ENCODE measurements around the gene RYR1. TPM values are rescaled to one million over a fixed set of nuclear protein-coding genes. Genes with fewer than 3 reads are reported as not detected.

Gene RYR1
- total RNA-seq, 2 experiments from 2014 or later, result 0.54 to 1.4 TPM

- POLR2A ChIA-PET, result no interaction called here
Observed at GRCh38 chr19:38444026-38444425, 10.5 kb downstream of the RYR1 start.

GRCh38 chr19:38445362-38445761 is 11.9 kb downstream of the RYR1 start:
- no peak overlapping the region for H3K27ac ChIP-seq (ENCODE audit: low read depth, low read length, poor library complexity, severe bottlenecking)
- BruUV-seq (replicated peaks), result no TSS peak
- TF ChIP-seq EZH2phosphoT487 (IDR thresholded peaks at IDR 0.05; ENCODE audit: borderline replicate concordance, low read depth, low read length) (no peak), CTCF (conservative IDR thresholded peaks at IDR 0.05; ENCODE audit: low read length) (no peak)
- H3K79me2 ChIP-seq (ENCODE audit: insufficient read depth, low read depth, low read length), result no peaks in the 10 kb centered on the region
- H3K4me2 ChIP-seq (ENCODE audit: low read length), result no peak overlapping the region
- no peaks in the 10 kb centered on the region for H4K20me1 ChIP-seq (ENCODE audit: insufficient read depth, low read length)
- H3K36me3 ChIP-seq (ENCODE audit: insufficient read depth, low read length), result no peaks in the 10 kb centered on the region
- H3K9me2 ChIP-seq (ENCODE audit: insufficient read depth, low read length), result no peaks in the 10 kb centered on the region
- ChIA-PET CTCF (ENCODE audit: unreplicated experiment) (no interaction called here), POLR2A (no interaction called here)
- no peaks in the 10 kb centered on the region for H3K9me3 ChIP-seq (ENCODE audit: low read length)
- no peaks in the 10 kb centered on the region for H3K4me1 ChIP-seq (ENCODE audit: insufficient read depth, low read length, poor library complexity, severe bottlenecking)
- no peak overlapping the region for H3K4me3 ChIP-seq (ENCODE audit: low read depth, low read length, poor library complexity, severe bottlenecking)
- intact Hi-C loops (cut with micrococcal nuclease; ENCODE audit: unreplicated experiment), result no loop called here
- DNase-seq (ENCODE audit: low spot score), result no peak
- no peak overlapping the region for H2AFZ ChIP-seq (ENCODE audit: low read length)

More at GRCh38 chr19:38444026-38444425, 10.5 kb downstream of the RYR1 start:
- Histone ChIP-seq H2AFZ (ENCODE audit: low read length) (no peak overlapping the region), H3K36me3 (ENCODE audit: insufficient read depth, low read length) (no peaks in the 10 kb centered on the region), H3K4me2 (ENCODE audit: low read length) (no peak overlapping the region), H3K4me3 (ENCODE audit: low read depth, low read length, poor library complexity, severe bottlenecking) (no peak overlapping the region), H3K9me3 (ENCODE audit: low read length) (no peaks in the 10 kb centered on the region), H4K20me1 (ENCODE audit: insufficient read depth, low read length) (no peaks in the 10 kb centered on the region), H3K27ac (ENCODE audit: low read depth, low read length, poor library complexity, severe bottlenecking) (no peak overlapping the region), H3K79me2 (ENCODE audit: insufficient read depth, low read depth, low read length) (no peaks in the 10 kb centered on the region), H3K4me1 (ENCODE audit: insufficient read depth, low read length, poor library complexity, severe bottlenecking) (no peaks in the 10 kb centered on the region), H3K9me2 (ENCODE audit: insufficient read depth, low read length) (no peaks in the 10 kb centered on the region)
- intact Hi-C loops (cut with micrococcal nuclease; ENCODE audit: unreplicated experiment), result no loop called here
- CTCF ChIA-PET (ENCODE audit: unreplicated experiment), result no interaction called here
- DNase-seq (ENCODE audit: low spot score), result no peak
- TF ChIP-seq CTCF (conservative IDR thresholded peaks at IDR 0.05; ENCODE audit: low read length) (no peak), EZH2phosphoT487 (IDR thresholded peaks at IDR 0.05; ENCODE audit: borderline replicate concordance, low read depth, low read length) (no peak)
- BruUV-seq (replicated peaks), result no TSS peak

GRCh38 chr19:38448225-38448624 is 14.7 kb downstream of the RYR1 start:
- H3K36me3 ChIP-seq (ENCODE audit: insufficient read depth, low read length), result no peaks in the 10 kb centered on the region
- H3K9me3 ChIP-seq (ENCODE audit: low read length), result no peaks in the 10 kb centered on the region
- intact Hi-C loops (cut with micrococcal nuclease; ENCODE audit: unreplicated experiment), result no loop called here
- no peak overlapping the region for H2AFZ ChIP-seq (ENCODE audit: low read length)
- H3K4me2 ChIP-seq (ENCODE audit: low read length), result no peak overlapping the region
- no peaks in the 10 kb centered on the region for H3K9me2 ChIP-seq (ENCODE audit: insufficient read depth, low read length)
- BruUV-seq (replicated peaks), result no TSS peak
- TF ChIP-seq EZH2phosphoT487 (IDR thresholded peaks at IDR 0.05; ENCODE audit: borderline replicate concordance, low read depth, low read length) (no peak), CTCF (conservative IDR thresholded peaks at IDR 0.05; ENCODE audit: low read length) (no peak)
- H3K79me2 ChIP-seq (ENCODE audit: insufficient read depth, low read depth, low read length), result no peaks in the 10 kb centered on the region
- no peak overlapping the region for H3K4me3 ChIP-seq (ENCODE audit: low read depth, low read length, poor library complexity, severe bottlenecking)
- ChIA-PET POLR2A (interaction anchor here (0.6 kb wide), 1 partner anchor 278 kb away, joined by 3 read pairs; no protein-coding TSS in a partner anchor), CTCF (ENCODE audit: unreplicated experiment) (no interaction called here)
- H3K4me1 ChIP-seq (ENCODE audit: insufficient read depth, low read length, poor library complexity, severe bottlenecking), result no peaks in the 10 kb centered on the region
- H4K20me1 ChIP-seq (ENCODE audit: insufficient read depth, low read length), result no peaks in the 10 kb centered on the region
- H3K27ac ChIP-seq (ENCODE audit: low read depth, low read length, poor library complexity, severe bottlenecking), result no peak overlapping the region
- no peak for DNase-seq (ENCODE audit: low spot score)

Measured in OCI-LY7 (cell line).